Mesothelial cell of epicardium (in vitro differentiated cells): ENCODE data around the gene CDK5R1. TPM values are rescaled to one million over a fixed set of nuclear protein-coding genes. Genes with fewer than 3 reads are reported as not detected.

Experiments
- DNase-seq, 2 experiments: peaks; one replicate each; pipeline ENCODE4 v3.0.0; 2021; ENCODE audit warnings: low spot score in 2 of 2; ENCODE audit not compliant: unreplicated experiment in 2 of 2
- H3K27ac Mint-ChIP-seq: 2 replicates; pipeline ENCODE4 v1.8.0; 2021; ENCODE audit warnings: mixed read lengths
- H3K27me3 Mint-ChIP-seq: 2 replicates; pipeline ENCODE4 v1.8.0; 2021; ENCODE audit warnings: low read depth, mixed read lengths
- H3K36me3 Mint-ChIP-seq: 2 replicates; pipeline ENCODE4 v1.8.0; 2021; ENCODE audit warnings: mixed read lengths
- H3K4me1 Mint-ChIP-seq: 2 replicates; pipeline ENCODE4 v1.8.0; 2021; ENCODE audit warnings: mixed read lengths
- H3K4me3 Mint-ChIP-seq: 2 replicates; pipeline ENCODE4 v1.8.0; 2021; ENCODE audit warnings: mild to moderate bottlenecking, moderate library complexity, mixed read lengths
- H3K9me3 Mint-ChIP-seq: 2 replicates; pipeline ENCODE4 v1.8.0; 2021; ENCODE audit warnings: mixed read lengths
- total RNA-seq: library from RNA; stranded (reverse); gene quantifications from 3 replicates; pipeline ENCODE4 v1.2.1, GENCODE V29; 2021
- TF ChIP-seq, protein P1 (sequence below): fragments of 200-600 bp; sonication (generic); IDR thresholded peaks from one replicate; pipeline ENCODE4 v1.5.0; 2021; ENCODE audit warnings: antibody characterized with exemption; ENCODE audit not compliant: unreplicated experiment

The CDK5R1 gene
- total RNA-seq, 1 donor from 2014 or later, result 4.6 TPM

DNA sequence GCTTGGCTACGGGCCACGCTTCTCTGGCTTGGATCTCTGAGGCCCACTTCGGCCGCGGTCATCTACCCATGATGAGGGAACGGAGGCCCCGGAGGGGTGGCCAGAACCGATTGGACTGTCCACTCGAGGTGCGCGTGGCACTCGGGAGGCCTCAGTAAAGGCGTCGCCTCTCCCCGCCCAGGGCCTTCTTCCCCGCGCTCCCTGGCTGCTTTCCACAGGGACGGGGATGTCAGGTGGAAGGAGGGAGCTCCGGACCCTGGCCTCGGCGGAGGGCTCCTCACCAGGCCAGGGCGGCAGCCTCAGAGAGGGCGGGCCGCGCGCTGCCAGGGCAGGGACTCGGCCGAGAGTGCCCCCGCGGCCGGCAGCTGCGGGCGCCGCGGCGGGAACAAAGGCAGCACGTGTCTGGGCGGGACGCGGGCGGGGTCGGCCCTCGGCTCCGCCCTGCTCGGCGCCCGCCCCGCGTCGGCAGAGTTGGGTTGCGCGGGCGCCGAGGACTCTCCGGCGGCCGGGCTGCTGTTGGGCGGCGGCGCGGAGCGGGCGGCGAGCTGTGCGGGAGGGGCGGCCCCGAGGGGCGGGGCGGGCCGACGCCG, 587 bp upstream of the CDK5R1 start:
- Mint-ChIP-seq H3K4me1 (peaks cover 23% of the 10 kb centered on the region), H3K36me3 (peaks cover 10% of the 10 kb centered on the region), H3K9me3 (no peaks in the 10 kb centered on the region), H3K27me3 (no peaks in the 10 kb centered on the region), H3K27ac (peak overlapping the region; percentile 41), H3K4me3 (peak overlapping the region; percentile 61)
- peak; percentile 65 to 81 for DNase-seq
- TF ChIP-seq, protein P1, sequence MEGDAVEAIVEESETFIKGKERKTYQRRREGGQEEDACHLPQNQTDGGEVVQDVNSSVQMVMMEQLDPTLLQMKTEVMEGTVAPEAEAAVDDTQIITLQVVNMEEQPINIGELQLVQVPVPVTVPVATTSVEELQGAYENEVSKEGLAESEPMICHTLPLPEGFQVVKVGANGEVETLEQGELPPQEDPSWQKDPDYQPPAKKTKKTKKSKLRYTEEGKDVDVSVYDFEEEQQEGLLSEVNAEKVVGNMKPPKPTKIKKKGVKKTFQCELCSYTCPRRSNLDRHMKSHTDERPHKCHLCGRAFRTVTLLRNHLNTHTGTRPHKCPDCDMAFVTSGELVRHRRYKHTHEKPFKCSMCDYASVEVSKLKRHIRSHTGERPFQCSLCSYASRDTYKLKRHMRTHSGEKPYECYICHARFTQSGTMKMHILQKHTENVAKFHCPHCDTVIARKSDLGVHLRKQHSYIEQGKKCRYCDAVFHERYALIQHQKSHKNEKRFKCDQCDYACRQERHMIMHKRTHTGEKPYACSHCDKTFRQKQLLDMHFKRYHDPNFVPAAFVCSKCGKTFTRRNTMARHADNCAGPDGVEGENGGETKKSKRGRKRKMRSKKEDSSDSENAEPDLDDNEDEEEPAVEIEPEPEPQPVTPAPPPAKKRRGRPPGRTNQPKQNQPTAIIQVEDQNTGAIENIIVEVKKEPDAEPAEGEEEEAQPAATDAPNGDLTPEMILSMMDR, result no peak

DNA sequence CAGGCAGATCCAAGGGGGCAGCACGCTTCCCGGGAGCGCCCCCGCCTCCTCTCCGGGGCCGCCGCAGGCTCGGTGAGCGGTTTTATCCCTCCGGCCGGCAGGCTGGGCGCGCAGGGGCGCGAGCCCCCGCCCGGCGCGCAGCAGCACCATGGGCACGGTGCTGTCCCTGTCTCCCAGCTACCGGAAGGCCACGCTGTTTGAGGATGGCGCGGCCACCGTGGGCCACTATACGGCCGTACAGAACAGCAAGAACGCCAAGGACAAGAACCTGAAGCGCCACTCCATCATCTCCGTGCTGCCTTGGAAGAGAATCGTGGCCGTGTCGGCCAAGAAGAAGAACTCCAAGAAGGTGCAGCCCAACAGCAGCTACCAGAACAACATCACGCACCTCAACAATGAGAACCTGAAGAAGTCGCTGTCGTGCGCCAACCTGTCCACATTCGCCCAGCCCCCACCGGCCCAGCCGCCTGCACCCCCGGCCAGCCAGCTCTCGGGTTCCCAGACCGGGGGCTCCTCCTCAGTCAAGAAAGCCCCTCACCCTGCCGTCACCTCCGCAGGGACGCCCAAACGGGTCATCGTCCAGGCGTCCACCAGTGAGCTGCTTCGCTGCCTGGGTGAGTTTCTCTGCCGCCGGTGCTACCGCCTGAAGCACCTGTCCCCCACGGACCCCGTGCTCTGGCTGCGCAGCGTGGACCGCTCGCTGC, 832 bp downstream of the CDK5R1 start:
- Mint-ChIP-seq H3K27me3 (no peaks in the 10 kb centered on the region), H3K4me3 (peak overlapping the region; percentile 80), H3K4me1 (peaks cover 23% of the 10 kb centered on the region), H3K9me3 (no peaks in the 10 kb centered on the region), H3K36me3 (peaks cover 5% of the 10 kb centered on the region), H3K27ac (no peak overlapping the region)
- TF ChIP-seq, protein P1, result no peak
- DNase-seq, result peak in 1 of 2 experiments; percentile 56

DNA sequence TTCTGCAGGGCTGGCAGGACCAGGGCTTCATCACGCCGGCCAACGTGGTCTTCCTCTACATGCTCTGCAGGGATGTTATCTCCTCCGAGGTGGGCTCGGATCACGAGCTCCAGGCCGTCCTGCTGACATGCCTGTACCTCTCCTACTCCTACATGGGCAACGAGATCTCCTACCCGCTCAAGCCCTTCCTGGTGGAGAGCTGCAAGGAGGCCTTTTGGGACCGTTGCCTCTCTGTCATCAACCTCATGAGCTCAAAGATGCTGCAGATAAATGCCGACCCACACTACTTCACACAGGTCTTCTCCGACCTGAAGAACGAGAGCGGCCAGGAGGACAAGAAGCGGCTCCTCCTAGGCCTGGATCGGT, 1.4 kb downstream of the CDK5R1 start:
- Mint-ChIP-seq H3K9me3 (no peaks in the 10 kb centered on the region), H3K4me1 (peaks cover 23% of the 10 kb centered on the region), H3K4me3 (peak overlapping the region; percentile 80), H3K27me3 (no peaks in the 10 kb centered on the region), H3K27ac (no peak overlapping the region), H3K36me3 (peaks cover 5% of the 10 kb centered on the region)
- no peak for DNase-seq
- TF ChIP-seq, protein P1, result no peak

DNA sequence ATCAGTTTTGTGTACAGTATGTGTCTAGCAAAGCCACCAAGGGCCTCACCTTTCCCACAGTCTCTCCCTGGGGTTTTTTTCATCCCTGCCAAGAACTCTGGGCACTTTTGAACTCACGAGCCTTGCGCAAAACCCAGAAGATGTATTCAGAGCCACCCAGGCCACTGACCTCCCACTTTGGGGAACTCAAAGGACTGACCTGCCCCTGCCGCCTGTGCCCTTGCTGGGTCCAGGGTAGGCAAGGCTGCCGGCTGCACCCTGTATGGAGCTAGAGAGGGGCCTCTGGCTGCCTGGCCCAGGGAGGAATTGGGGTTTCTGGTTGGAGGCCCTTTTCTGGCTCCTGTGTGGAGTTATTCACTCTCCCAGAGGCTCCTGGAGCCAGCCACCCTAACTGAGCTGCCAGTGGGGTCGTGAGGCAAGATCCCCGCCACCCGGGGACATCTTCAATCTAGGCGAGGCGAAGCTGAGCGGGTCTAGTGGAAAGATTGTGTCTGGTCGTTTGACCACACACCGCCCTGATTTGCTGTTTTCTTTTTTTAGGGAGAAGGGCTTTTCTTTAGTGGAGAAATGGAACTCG, 1.9 kb downstream of the CDK5R1 start:
- no peak for DNase-seq
- Mint-ChIP-seq H3K27ac (no peak overlapping the region), H3K36me3 (peaks cover 5% of the 10 kb centered on the region), H3K27me3 (no peaks in the 10 kb centered on the region), H3K9me3 (no peaks in the 10 kb centered on the region), H3K4me3 (peak overlapping the region; percentile 80), H3K4me1 (peaks cover 20% of the 10 kb centered on the region)
- TF ChIP-seq, protein P1, result no peak

DNA sequence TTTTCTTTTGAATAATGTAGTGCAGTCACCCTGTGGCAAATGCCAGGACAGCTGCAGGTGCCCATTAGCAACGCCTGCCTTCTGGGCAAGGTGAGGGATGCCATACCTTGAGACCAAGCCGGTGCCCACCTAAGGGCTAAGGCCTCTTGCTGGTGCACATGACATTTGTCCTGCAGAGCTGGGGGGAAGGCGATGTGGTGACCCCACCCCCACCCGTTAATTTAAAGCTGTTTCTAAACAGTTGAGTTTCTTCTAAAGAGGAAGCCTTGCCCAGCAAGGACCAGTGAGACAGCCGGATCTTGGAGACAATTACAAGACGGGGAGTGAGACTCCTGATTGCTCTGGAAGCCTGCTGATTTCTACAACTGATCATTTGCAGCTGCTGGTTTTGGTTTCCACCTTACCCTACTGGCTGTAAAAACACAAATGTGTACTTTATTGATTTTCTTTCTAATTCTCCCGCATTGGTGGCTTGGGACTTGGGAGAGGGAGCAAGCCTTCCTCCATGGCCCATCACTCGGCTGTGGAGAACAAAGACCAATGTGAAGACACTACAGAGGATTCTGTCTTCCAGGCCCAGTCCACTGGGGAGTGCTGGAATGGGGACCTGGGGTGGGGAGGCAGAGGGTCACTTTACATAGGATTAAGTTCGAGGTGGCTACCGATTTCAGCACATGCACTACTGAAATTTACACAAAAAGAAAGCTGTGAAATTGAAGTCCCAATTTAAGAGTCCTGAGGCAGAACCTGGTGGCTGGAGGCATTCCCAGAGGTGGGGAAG, 2.7 kb downstream of the CDK5R1 start:
- TF ChIP-seq, protein P1, result no peak
- DNase-seq, result no peak
- H3K4me1 Mint-ChIP-seq, result peaks cover 14% of the 10 kb centered on the region
- H3K36me3 Mint-ChIP-seq, result peaks cover 5% of the 10 kb centered on the region
- H3K9me3 Mint-ChIP-seq, result no peaks in the 10 kb centered on the region
- peak overlapping the region; percentile 39 for H3K4me3 Mint-ChIP-seq
- H3K27ac Mint-ChIP-seq, result no peak overlapping the region
- no peaks in the 10 kb centered on the region for H3K27me3 Mint-ChIP-seq
